D721Med (cell line): Measurements from ENCODE around the gene AP1S2.
"Not testable (repeated sequence)": the region's sequence is repeated elsewhere in the genome, so short reads cannot be mapped to it uniquely, and the experiment has no call there.

Experiments
- DNase-seq: peaks from one replicate; pipeline ENCODE4 v3.0.0; 2011; ENCODE audit warnings: low spot score; ENCODE audit not compliant: insufficient read length
- FAIRE-seq: peaks from 2 replicates; lab custom pipeline; 2011; peaks lifted over from hg19 to GRCh38; lab: Jason Lieb, UNC
- TF ChIP-seq, protein P1 (sequence below): IDR thresholded peaks from 2 replicates; pipeline ENCODE4 v1.5.1; 2012; ENCODE audit warnings: mild to moderate bottlenecking, control low read depth; ENCODE audit not compliant: insufficient read depth; ENCODE audit errors: missing control alignments

AP1S2 gene

DNA sequence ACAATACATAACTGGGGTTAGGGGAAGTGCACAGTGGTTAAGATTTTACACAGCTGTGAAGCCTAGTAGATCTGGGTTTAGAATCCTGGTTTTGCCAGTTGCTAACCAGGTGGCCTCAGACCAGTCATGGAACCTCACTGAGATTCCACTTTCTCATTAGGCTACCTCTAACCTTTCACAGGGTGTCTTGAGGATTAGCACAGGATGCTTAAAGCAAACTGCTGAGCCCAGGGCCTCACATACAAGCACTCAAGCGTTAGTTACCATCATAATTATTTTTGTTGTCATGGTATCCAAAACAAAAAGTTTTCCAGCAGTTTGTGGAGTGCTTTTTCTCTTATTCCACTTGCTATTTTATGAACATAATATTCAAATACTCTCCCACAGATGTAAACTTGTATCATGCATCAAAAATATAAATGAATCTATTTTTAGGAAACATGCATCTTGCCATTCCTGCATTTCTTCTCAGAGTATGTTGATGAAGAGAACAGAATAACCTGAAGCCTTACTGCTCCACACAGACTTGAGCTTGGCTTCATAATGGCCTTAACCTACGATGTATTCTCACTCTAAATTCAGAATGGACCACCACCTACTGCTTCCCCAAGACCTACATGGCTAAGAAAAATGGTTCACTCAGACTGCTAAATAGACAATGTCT, 12.6 kb downstream of the AP1S2 start:
- no peak for FAIRE-seq
- TF ChIP-seq, protein P1, sequence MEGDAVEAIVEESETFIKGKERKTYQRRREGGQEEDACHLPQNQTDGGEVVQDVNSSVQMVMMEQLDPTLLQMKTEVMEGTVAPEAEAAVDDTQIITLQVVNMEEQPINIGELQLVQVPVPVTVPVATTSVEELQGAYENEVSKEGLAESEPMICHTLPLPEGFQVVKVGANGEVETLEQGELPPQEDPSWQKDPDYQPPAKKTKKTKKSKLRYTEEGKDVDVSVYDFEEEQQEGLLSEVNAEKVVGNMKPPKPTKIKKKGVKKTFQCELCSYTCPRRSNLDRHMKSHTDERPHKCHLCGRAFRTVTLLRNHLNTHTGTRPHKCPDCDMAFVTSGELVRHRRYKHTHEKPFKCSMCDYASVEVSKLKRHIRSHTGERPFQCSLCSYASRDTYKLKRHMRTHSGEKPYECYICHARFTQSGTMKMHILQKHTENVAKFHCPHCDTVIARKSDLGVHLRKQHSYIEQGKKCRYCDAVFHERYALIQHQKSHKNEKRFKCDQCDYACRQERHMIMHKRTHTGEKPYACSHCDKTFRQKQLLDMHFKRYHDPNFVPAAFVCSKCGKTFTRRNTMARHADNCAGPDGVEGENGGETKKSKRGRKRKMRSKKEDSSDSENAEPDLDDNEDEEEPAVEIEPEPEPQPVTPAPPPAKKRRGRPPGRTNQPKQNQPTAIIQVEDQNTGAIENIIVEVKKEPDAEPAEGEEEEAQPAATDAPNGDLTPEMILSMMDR = no peak
- no peak for DNase-seq

DNA sequence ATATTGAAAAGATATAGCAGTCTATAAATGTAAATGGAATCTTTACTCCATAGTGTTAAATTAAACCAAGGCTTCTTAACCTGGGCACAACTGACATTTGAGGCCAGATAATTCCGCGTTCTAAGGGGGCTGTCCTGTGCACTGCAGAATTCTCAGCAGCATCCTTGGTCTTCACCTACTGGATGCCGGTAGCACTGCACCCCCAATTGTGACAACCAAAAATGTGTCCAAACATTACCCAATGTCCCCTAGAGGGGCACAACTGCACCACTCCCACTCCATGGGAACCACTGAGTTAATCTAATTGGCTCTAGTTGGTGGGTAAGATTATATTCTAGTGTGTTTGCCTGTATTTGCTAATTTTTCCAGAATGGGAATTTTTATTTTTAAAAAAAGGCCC, 16.6 kb downstream of the AP1S2 start:
- DNase-seq (no peak), FAIRE-seq (no peak)
- TF ChIP-seq, protein P1 = no peak

DNA sequence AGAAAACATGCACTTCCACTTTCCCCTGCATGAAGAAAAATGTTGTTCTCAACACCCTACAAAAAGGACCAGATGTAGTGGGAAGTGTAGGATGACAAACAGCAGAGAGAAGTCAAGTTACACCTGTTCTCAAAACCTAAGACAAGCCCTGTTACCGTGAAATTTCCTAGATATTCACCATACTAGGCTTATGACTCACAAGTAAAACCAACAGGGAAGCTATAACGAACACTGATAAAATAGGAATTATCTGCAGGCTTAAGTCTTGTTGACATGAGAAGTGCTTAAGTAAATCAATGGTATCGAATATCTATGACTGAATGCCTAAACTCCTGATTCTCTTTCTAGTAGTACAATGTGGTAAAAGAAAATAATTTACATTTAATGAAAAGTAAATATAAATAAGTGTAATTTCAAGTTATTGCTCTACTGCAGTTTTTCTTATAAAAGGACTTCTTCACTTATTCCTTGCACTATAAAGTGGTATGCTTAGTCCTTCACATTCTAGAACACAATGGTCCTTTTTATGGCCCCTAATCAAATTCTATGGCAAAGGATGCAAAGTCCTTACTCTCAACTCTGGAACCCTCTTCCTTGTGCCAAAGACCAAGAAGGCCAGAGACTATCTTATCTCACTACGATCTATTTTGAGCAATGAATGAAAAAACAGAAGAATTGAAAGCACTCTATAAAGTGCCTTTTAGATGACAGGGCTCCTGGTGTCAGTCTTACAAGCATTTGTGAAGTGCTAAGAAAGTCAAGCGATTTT, 19.6 kb downstream of the AP1S2 start:
- no peak for DNase-seq
- TF ChIP-seq, protein P1 = no peak
- FAIRE-seq = no peak

DNA sequence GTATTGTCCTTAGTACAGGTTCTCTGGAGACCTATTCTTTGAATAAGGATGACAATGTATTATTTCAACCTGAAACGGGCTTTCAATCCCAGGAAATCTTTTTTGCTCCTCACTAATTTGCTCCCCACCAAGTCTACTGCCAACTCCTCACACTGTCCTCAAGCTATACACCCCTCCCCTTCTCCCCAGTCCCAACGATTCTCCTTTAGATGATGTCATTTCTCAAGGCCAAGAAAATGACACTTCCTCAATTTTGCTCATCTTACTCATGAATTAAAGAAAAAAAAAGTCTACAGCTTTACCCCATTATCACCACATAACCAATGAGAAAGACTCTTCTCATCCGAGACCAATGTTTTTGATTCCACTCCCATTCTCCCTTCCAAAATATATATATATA, 20.6 kb downstream of the AP1S2 start:
- no peak for DNase-seq
- FAIRE-seq = no peak
- TF ChIP-seq, protein P1 = no peak

DNA sequence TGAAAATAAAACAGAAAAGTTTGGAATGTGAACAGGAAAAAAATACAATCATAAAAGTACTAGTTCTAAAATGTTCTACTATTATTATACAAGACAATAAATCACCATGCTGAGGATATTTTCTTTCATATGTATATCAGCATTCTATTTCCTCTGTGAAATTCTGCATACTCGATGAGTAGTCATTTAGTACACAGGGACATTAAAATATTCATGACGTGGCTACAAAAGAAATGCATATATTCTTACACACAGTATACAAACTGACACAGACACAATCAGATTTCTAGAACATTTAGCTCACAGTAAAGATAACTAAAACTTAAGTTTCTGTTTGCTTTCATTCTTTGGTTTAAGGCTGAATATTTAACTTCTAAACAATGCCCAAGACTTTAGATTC, 23.3 kb downstream of the AP1S2 start:
- FAIRE-seq, DNase-seq: not testable (repeated sequence)

DNA sequence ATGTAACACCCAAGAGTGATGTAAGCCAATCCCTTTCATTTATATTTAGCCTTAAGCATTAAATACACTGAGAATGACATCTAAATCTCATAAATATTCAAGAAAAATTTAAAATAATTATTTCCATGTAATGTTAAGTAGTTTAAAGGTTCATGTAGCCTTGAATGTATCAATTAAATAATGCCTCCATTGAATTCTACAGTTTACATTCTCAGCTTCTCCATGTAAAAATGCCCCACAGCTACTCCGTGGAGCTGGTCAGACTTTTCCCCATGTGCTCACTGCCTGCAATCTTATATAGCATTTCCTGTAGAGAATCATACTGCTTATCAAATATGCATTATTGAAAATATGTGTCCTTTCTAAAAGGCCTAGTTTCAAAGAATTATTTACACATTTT, 25.4 kb downstream of the AP1S2 start:
- TF ChIP-seq, protein P1 = no peak
- no peak for FAIRE-seq
- no peak for DNase-seq

DNA sequence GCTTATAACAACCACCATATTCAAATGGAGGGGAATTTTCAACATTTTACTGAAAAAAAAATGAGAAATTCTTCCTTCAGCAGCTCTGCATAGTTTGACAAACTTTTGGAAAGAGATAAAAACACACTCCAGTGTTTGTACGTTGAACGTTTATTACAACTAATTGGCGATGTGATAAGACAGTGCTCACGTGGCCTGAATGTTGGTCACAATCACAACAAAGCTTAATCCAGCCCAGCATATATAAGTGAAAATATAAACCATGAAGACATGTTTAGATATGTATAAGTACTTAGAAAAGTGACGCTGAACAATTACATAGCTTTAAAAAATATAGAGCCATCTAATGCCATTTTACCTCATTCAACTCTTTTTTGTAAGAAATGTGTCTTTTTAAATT, 28.7 kb downstream of the AP1S2 start:
- no peak for DNase-seq
- FAIRE-seq = no peak
- TF ChIP-seq, protein P1 = no peak
